H1 (cell line): ENCODE results near the gene OGFOD3. TPM values are rescaled to one million over a fixed set of nuclear protein-coding genes. Genes with fewer than 3 reads are reported as not detected.

Source experiments
- CHD1 ChIP-seq: IDR thresholded peaks from 2 replicates; pipeline ENCODE4 v1.6.1; 2012; ENCODE audit warnings: low read depth, low read length, improper control_type of control experiment
- E2F6 ChIP-seq: IDR thresholded peaks from 2 replicates; pipeline ENCODE4 v1.6.1; 2012; ENCODE audit warnings: inconsistent platforms
- EZH2 ChIP-seq: fragments of 200-600 bp; sonication (generic); IDR thresholded peaks from 2 replicates; pipeline ENCODE4 v1.7.1; 2012; ENCODE audit warnings: low read depth, mild to moderate bottlenecking, moderate library complexity, low read length, inconsistent platforms; ENCODE audit not compliant: severe bottlenecking
- GABPA ChIP-seq: IDR thresholded peaks from 2 replicates; pipeline ENCODE4 v1.6.1; 2011; ENCODE audit warnings: mild to moderate bottlenecking, low read length, moderate library complexity, borderline replicate concordance; ENCODE audit not compliant: insufficient read depth
- JUN ChIP-seq: IDR thresholded peaks from 2 replicates; pipeline ENCODE4 v1.6.1; 2011; ENCODE audit warnings: low read depth, mild to moderate bottlenecking, improper control_type of control experiment, low read length
- MAFK ChIP-seq: IDR thresholded peaks from 2 replicates; pipeline ENCODE4 v1.6.1; 2012; ENCODE audit warnings: low read depth, mild to moderate bottlenecking, improper control_type of control experiment, low read length
- polyA plus RNA-seq, 7 experiments: library from polyadenylated mRNA; depleted of rRNA in 3 of 7; stranded (reverse) in 5 of 7; unstranded in 2 of 7; fragments of >200 nt in 5 of 7; fragments of 200-250 nt in 2 of 7; gene quantifications; 1 replicate in 5 of 7; 2 replicates in 1 of 7; 4 replicates in 1 of 7; pipeline versions ENCODE4 v1.2.1 to v1.2.3, GENCODE V29; 2011 to 2013; ENCODE audit warnings: missing spikeins in 2 of 7, mixed read lengths in 2 of 7
- total RNA-seq: library from RNA; stranded (reverse); fragmentation: NEBNext Ultra II Directional; extraction: Animal tissue kit (Norgen Biotek cat#: 25700); gene quantifications from 2 replicates; pipeline ENCODE4 v1.2.1, GENCODE V29; 2021

The OGFOD3 gene
- total and polyA plus RNA-seq, 2 of the 8 experiments (the other 6 are each of a cell fraction or from before 2014, with no cell fraction given), result 21.1 to 21.8 TPM

GRCh38 chr17:82424863-82425159 is 6.4 kb upstream of the OGFOD3 start (continued):
- TF ChIP-seq E2F6, result no peak
- TF ChIP-seq GABPA, result no peak
- TF ChIP-seq JUN, result no peak
- TF ChIP-seq CHD1, result no peak
- no peak for TF ChIP-seq EZH2
- no peak for TF ChIP-seq MAFK
